Adrenal gland (tissue), 12 donors: ENCODE measurements around the gene SHBG. TPM values are rescaled to one million over a fixed set of nuclear protein-coding genes. Genes with fewer than 3 reads are reported as not detected.

ENCODE experiments used
- DNase-seq, 7 donors: peaks; one replicate each; pipeline ENCODE4 v3.0.0-alpha.2; 2019 to 2020
- H3K27ac ChIP-seq, 5 donors: fragments of 200-600 bp; sonication (generic) in 4 of 5; 1 replicate in 3 of 5; 2 replicates in 2 of 5; pipeline versions ENCODE4 v1.5.1 to v1.8.0; 2016 to 2020; ENCODE audit warnings: mild to moderate bottlenecking in 1 of 5
- H3K27me3 ChIP-seq: fragments of 200-600 bp; 2 replicates; pipeline ENCODE4 v1.8.0; 2021
- H3K36me3 ChIP-seq, 2 donors: fragments of 200-600 bp; replicated peaks in 1 of 2; 1 replicate in 1 of 2; 2 replicates in 1 of 2; pipeline versions ENCODE4 v1.5.1 to v1.8.0; 2018 to 2022
- H3K4me1 ChIP-seq, 2 donors: fragments of 200-600 bp; replicated peaks in 1 of 2; 1 replicate in 1 of 2; 2 replicates in 1 of 2; pipeline versions ENCODE4 v1.5.1 to v1.8.0; 2018 to 2021
- H3K4me3 ChIP-seq, 4 donors: fragments of 200-600 bp; sonication (generic) in 3 of 4; one replicate each; pipeline ENCODE4 v1.5.1; 2016 to 2018
- H3K9me3 ChIP-seq, 3 donors: fragments of 200-600 bp; sonication (generic) in 1 of 3; replicated peaks in 1 of 3; 1 replicate in 2 of 3; 2 replicates in 1 of 3; pipeline versions ENCODE4 v1.5.1 to v1.8.0; 2016 to 2021
- CTCF ChIP-seq, 6 experiments: fragments of 450-650 bp in 4 of 6; fragments of 200-600 bp in 2 of 6; sonication (generic) in 1 of 6; IDR thresholded peaks; 1 replicate in 5 of 6; 2 replicates in 1 of 6; pipeline versions ENCODE4 v1.5.1 to v1.8.0; 2016 to 2021; ENCODE audit warnings: antibody characterized with exemption in 6 of 6, mild to moderate bottlenecking in 2 of 6, moderate library complexity in 1 of 6
- POLR2A ChIP-seq, 2 donors: fragments of 450-650 bp; IDR thresholded peaks; one replicate each; pipeline ENCODE4 v1.6.1; 2017; ENCODE audit warnings: antibody characterized with exemption in 2 of 2, mild to moderate bottlenecking in 2 of 2, moderate library complexity in 1 of 2
- WGBS, 4 donors: extraction: QIAGEN DNeasy Blood & Tissue Kit in 2 of 4; methylation state at CpG; one replicate each; pipeline versions ENCODE4 v1.1.5 to v1.1.7; 2013 to 2017; 5-methylcytosine and 5-hydroxymethylcytosine counted together
- intact Hi-C, 2 donors: fragments of 100-400 bp; cut with DNase I; formaldehyde crosslinking; loops; one replicate each; pipeline versions ENCODE4 v1.14.1 to v1.15.0; 2022 to 2023
- polyA plus RNA-seq, 3 donors: library from polyadenylated mRNA; stranded (reverse); fragments of 200-250 nt in 2 of 3; fragments of 350-450 nt in 1 of 3; fragmentation: Illumina TruSeq in 1 of 3; extraction: RNeasy Lipid Tissue Mini Kit (QIAGEN cat#74804) in 1 of 3; gene quantifications; one replicate each; pipeline ENCODE4 v1.2.3, GENCODE V29; 2013 to 2014
- total RNA-seq, 9 donors: library from RNA; depleted of rRNA in 4 of 9; stranded (reverse); fragments of >200 nt in 4 of 9; fragments of 120-200 nt in 1 of 9; fragmentation: NEBNext Ultra II Directional in 1 of 9; extraction: Animal tissue kit (Norgen Biotek cat#: 25700) in 1 of 9; gene quantifications; one replicate each; pipeline versions ENCODE4 v1.1.0 to v1.2.4, GENCODE V29; 2013 to 2023
- donor health status: healthy with polysubstance abuse.
- donor health status: Bipolar disorder and iron deficiency.
- donor health status: DM: yes; HTN: yes; CAD: no.
- donor health status: DM: no; HTN: no; CAD: no.
- donor health status: DM: no; HTN: no; CAD: no.
- donor health status: DM: yes; HTN: yes; CAD: no.

Gene SHBG
- total and polyA plus RNA-seq, 12 donors: 0.30 to 3.8 (median 1.9) TPM

GRCh38 chr17:7668482-7668881, 38.5 kb downstream of the SHBG start:
- 92 to 95% (median 94%) methylated on average over 7 of the region's 7 CpGs for WGBS, 4 donors
- DNase-seq: no peak
- TF ChIP-seq CTCF (IDR thresholded peaks at IDR 0.05): no peak
- TF ChIP-seq POLR2A (IDR thresholded peaks at IDR 0.05): no peak
- peaks cover 0 to 47% of the 10 kb centered on the region in 2 donors for H3K36me3 ChIP-seq
- no peaks in the 10 kb centered on the region for H3K9me3 ChIP-seq
- no peaks in the 10 kb centered on the region for H3K4me1 ChIP-seq
- intact Hi-C loops: no loop called here
- H3K4me3 ChIP-seq: no peak overlapping the region
- no peak overlapping the region for H3K27ac ChIP-seq
- no peaks in the 10 kb centered on the region for H3K27me3 ChIP-seq

GRCh38 chr17:7673239-7673638, 43.3 kb downstream of the SHBG start:
- DNase-seq: no peak
- Histone ChIP-seq H3K27me3 (no peaks in the 10 kb centered on the region), H3K9me3 (no peaks in the 10 kb centered on the region), H3K4me3 (no peak overlapping the region), H3K4me1 (no peaks in the 10 kb centered on the region), H3K36me3 (peaks cover 0 to 64% of the 10 kb centered on the region in 2 donors), H3K27ac (no peak overlapping the region)
- intact Hi-C loops: no loop called here
- WGBS, 4 donors: 89 to 100% (median 97%) methylated on average over 2 of the region's 2 CpGs
- TF ChIP-seq POLR2A (IDR thresholded peaks at IDR 0.05) (no peak), CTCF (IDR thresholded peaks at IDR 0.05) (peak in 5 of 6 experiments; percentile 13 to 52 (median 21))

GRCh38 chr17:7674934-7675333, 45.0 kb downstream of the SHBG start:
- intact Hi-C loops: no loop called here
- TF ChIP-seq CTCF (IDR thresholded peaks at IDR 0.05): no peak
- no peak for TF ChIP-seq POLR2A (IDR thresholded peaks at IDR 0.05)
- no peaks in the 10 kb centered on the region for H3K9me3 ChIP-seq
- peaks cover 0 to 52% of the 10 kb centered on the region in 2 donors for H3K36me3 ChIP-seq
- H3K4me3 ChIP-seq: no peak overlapping the region
- DNase-seq: no peak
- H3K4me1 ChIP-seq: no peaks in the 10 kb centered on the region
- H3K27me3 ChIP-seq: no peaks in the 10 kb centered on the region
- no peak overlapping the region for H3K27ac ChIP-seq
- 87 to 91% (median 90%) methylated on average over 13 to 14 of the region's 14 CpGs for WGBS, 4 donors

- Histone ChIP-seq H3K27ac (no peak overlapping the region), H3K27me3 (no peaks in the 10 kb centered on the region), H3K9me3 (no peaks in the 10 kb centered on the region), H3K4me1 (no peaks in the 10 kb centered on the region), H3K36me3 (peaks cover 0 to 37% of the 10 kb centered on the region in 2 donors), H3K4me3 (no peak overlapping the region)
- TF ChIP-seq CTCF (IDR thresholded peaks at IDR 0.05): no peak
- no peak for TF ChIP-seq POLR2A (IDR thresholded peaks at IDR 0.05)
- intact Hi-C loops: no loop called here
- 78 to 91% (median 85%) methylated on average over 5 of the region's 5 CpGs for WGBS, 4 donors
- no peak for DNase-seq
These were observed 46.6 kb downstream of the SHBG start for GRCh38 chr17:7676533-7676932.
